ENCODE measurements around the gene SDK1. TPM values are rescaled to one million over a fixed set of nuclear protein-coding genes. Genes with fewer than 3 reads are reported as not detected.

Gene SDK1
- total and polyA plus RNA-seq, 2 of the 8 experiments (the other 6 are each of a cell fraction or from before 2014, with no cell fraction given): 3.3 to 7.2 TPM

DNA sequence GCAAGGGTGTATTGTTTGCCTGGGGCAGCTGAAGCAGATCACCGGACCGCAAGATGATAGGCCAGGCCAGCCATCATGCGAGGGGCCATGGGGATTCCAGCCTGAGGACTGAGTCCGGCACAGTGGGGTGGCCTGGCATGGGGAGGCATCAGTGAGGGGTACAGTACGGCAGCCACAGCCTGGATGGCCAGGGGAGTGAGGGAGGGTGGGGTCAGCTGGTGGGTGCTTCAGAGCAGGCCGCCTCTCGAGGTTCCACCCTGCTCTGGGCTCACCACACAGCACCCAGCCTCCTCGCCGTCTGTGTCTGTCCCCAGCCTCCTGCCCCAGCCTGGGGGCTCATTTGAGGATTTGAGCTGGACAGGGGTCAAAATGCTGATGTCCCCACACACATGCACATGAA lies 872.6 kb downstream of the SDK1 start:
- H3K56ac ChIP-seq (replicated peaks; ENCODE audit: insufficient read length, low read depth, low read length): no peak overlapping the region
- H3K4me1 ChIP-seq (replicated peaks in 1 of 4; ENCODE audit: control insufficient read depth in 3 of 4, insufficient read depth in 4 of 4, low read length in 3 of 4): no peaks in the 10 kb centered on the region
- CTCF ChIA-PET (ENCODE audit: partially characterized antibody): interaction anchor here (1.3 kb wide), 1 partner anchor 9 kb away, joined by 3 read pairs; no protein-coding TSS in a partner anchor
- H4K5ac ChIP-seq (ENCODE audit: insufficient read length, low read depth, low read length): no peak overlapping the region
- H3K18ac ChIP-seq (ENCODE audit: extremely low read depth, low read length): no peak overlapping the region
- H4K91ac ChIP-seq (replicated peaks; ENCODE audit: insufficient read length, low read length): no peak overlapping the region
- 87% methylated on average over 9 of the region's 9 CpGs; no CpG with 5 or more reads in 1 of the 2 experiments for WGBS, 2 experiments (ENCODE audit: extremely low coverage in 1 of 2, insufficient coverage in 1 of 2, insufficient read length in 1 of 2, insufficient replicate concordance in 2 of 2, low coverage in 1 of 2, low lambda C conversion rate in 2 of 2, missing lambda C conversion rate in 1 of 2)
- no peaks in the 10 kb centered on the region for H3K27me3 ChIP-seq (replicated peaks in 1 of 4; ENCODE audit: control insufficient read depth in 3 of 4, extremely low read depth in 1 of 4, insufficient read depth in 3 of 4, low read length in 3 of 4)
- no peak overlapping the region for H3K4ac ChIP-seq (replicated peaks; ENCODE audit: insufficient read length, low read depth, low read length)
- H3K79me2 ChIP-seq (ENCODE audit: control insufficient read depth in 1 of 2, insufficient read depth in 2 of 2, low read length in 2 of 2): no peaks in the 10 kb centered on the region
- POLR2A ChIA-PET (ENCODE audit: partially characterized antibody): no interaction called here
- H2BK120ac ChIP-seq (replicated peaks; ENCODE audit: low read depth, low read length): no peak overlapping the region
- H3K23ac ChIP-seq (ENCODE audit: insufficient read length): no peak overlapping the region
- no peak overlapping the region for H2BK20ac ChIP-seq (ENCODE audit: low read length)
- H2BK15ac ChIP-seq (ENCODE audit: low read length): no peak overlapping the region
- H3K4me2 ChIP-seq (ENCODE audit: insufficient read depth in 1 of 2, low read depth in 2 of 2, low read length in 2 of 2): no peak overlapping the region
- H3K79me1 ChIP-seq (ENCODE audit: low read depth, low read length): no peaks in the 10 kb centered on the region
- H3K9me3 ChIP-seq (ENCODE audit: insufficient read depth in 2 of 2, low read depth in 1 of 2, low read length in 1 of 2): peaks cover 9 to 14% of the 10 kb centered on the region in 2 experiments; a peak in 3 of 4 replicates
- no peak overlapping the region for H3K4me3 ChIP-seq (ENCODE audit: extremely low read depth in 1 of 4, insufficient read depth in 2 of 4, low read depth in 3 of 4, low read length in 4 of 4)
- H4K8ac ChIP-seq (ENCODE audit: extremely low read depth, insufficient read depth, low read length): no peak overlapping the region
- H2AFZ ChIP-seq (ENCODE audit: low read length): no peak overlapping the region
- no peak for DNase-seq (ENCODE audit: low read depth in 1 of 2, low spot score in 2 of 2)
- FAIRE-seq: no peak
- no peak overlapping the region for H2BK12ac ChIP-seq (ENCODE audit: low read depth, low read length)
- no peaks in the 10 kb centered on the region for H3K36me3 ChIP-seq (ENCODE audit: control insufficient read depth in 2 of 4, insufficient read depth in 4 of 4, low read length in 3 of 4)
- H3K27ac ChIP-seq (ENCODE audit: low read depth, low read length): no peak overlapping the region
- H2AK5ac ChIP-seq (ENCODE audit: low read depth, low read length): no peak overlapping the region
- H3K23me2 ChIP-seq (ENCODE audit: low read depth, low read length): no peaks in the 10 kb centered on the region
- no peaks in the 10 kb centered on the region for H4K20me1 ChIP-seq (replicated peaks in 1 of 2; ENCODE audit: control insufficient read depth in 1 of 2, insufficient read depth in 2 of 2, low read length in 2 of 2)
- no peak overlapping the region for H2BK5ac ChIP-seq (ENCODE audit: low read depth, low read length)
- H3K9ac ChIP-seq (replicated peaks in 1 of 4; ENCODE audit: extremely low read depth in 1 of 4, low read depth in 3 of 4, low read length in 3 of 4): no peak overlapping the region
- no peak overlapping the region for H3K14ac ChIP-seq (ENCODE audit: insufficient read length)
- TF ChIP-seq RAD21 (IDR thresholded peaks at IDR 0.05 in 1 of 2, conservative IDR thresholded peaks at IDR 0.05 in 1 of 2; ENCODE audit: low read depth in 2 of 2, low read length in 2 of 2) (no peak), TCF12 (IDR thresholded peaks at IDR 0.05; ENCODE audit: low read depth, low read length) (no peak), SP4 (IDR thresholded peaks at IDR 0.05; ENCODE audit: low read length) (no peak), RBBP5 (IDR thresholded peaks at IDR 0.05; ENCODE audit: borderline replicate concordance, low read depth, low read length) (no peak), EP300 (IDR thresholded peaks at IDR 0.05; ENCODE audit: borderline replicate concordance in 1 of 2, low read depth in 2 of 2, low read length in 2 of 2) (no peak), NANOG (IDR thresholded peaks at IDR 0.05; ENCODE audit: insufficient read depth, low read depth, low read length, poor library complexity, severe bottlenecking) (no peak), HDAC6 (IDR thresholded peaks at IDR 0.05; ENCODE audit: low read depth, low read length) (no peak), CREB1 (IDR thresholded peaks at IDR 0.05) (no peak), TBP (IDR thresholded peaks at IDR 0.05; ENCODE audit: low read depth, low read length) (no peak), EZH2 (IDR thresholded peaks at IDR 0.05; ENCODE audit: low read depth, low read length, severe bottlenecking) (no peak), SIN3A (conservative IDR thresholded peaks at IDR 0.05 in 1 of 2, IDR thresholded peaks at IDR 0.05 in 1 of 2; ENCODE audit: low read depth in 1 of 2, low read length in 2 of 2) (no peak), JUND (IDR thresholded peaks at IDR 0.05; ENCODE audit: low read length) (no peak), GTF2F1 (IDR thresholded peaks at IDR 0.05; ENCODE audit: borderline replicate concordance, low read depth, low read length) (no peak), CTBP2 (IDR thresholded peaks at IDR 0.05; ENCODE audit: borderline replicate concordance, insufficient read depth, insufficient read length, low read length) (no peak)
